ENCODE results near the gene ZNF549. TPM values are rescaled to one million over a fixed set of nuclear protein-coding genes. Genes with fewer than 3 reads are reported as not detected.

The ZNF549 gene
- total RNA-seq, 2 donors from 2014 or later: 5.7 to 8.3 TPM

DNA sequence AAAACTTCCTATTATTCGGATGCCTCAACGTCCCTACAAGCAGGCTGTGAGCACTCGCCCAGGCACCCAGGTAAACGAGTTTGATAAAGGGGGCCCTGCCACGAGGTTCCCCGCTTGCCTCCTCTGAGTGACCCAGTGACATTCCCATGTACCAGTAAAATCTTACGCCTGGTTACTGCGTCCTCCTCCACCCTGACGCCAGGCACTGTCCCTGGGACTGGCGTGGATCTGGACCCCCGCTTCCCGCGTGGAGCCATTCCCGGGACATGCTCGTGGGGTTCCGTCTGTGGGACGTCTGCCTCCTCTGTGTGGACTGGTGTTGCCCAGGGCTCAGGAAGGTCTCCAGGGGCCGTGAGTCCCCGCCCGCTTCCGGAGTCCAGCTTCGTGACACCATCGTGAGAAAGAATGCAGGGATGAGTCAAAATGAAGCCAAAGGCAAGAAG lies 32.9 kb downstream of the ZNF549 start:
- no peak overlapping the region for H3K27ac ChIP-seq
- DNase-seq (ENCODE audit: low spot score) (no peak), ATAC-seq (ENCODE audit: insufficient number of reproducible peaks, low FRiP score, low read depth) (no peak)
- no peaks in the 10 kb centered on the region for H3K27me3 ChIP-seq (replicated peaks; ENCODE audit: insufficient read depth)
- H3K9me3 ChIP-seq: peaks cover 19% of the 10 kb centered on the region
- peaks cover 5 to 20% of the 10 kb centered on the region in 2 donors for H3K4me1 ChIP-seq (ENCODE audit: control insufficient read depth in 1 of 2, low read depth in 2 of 2)
- H3K36me3 ChIP-seq: peaks cover 15% of the 10 kb centered on the region
- TF ChIP-seq, protein P1, sequence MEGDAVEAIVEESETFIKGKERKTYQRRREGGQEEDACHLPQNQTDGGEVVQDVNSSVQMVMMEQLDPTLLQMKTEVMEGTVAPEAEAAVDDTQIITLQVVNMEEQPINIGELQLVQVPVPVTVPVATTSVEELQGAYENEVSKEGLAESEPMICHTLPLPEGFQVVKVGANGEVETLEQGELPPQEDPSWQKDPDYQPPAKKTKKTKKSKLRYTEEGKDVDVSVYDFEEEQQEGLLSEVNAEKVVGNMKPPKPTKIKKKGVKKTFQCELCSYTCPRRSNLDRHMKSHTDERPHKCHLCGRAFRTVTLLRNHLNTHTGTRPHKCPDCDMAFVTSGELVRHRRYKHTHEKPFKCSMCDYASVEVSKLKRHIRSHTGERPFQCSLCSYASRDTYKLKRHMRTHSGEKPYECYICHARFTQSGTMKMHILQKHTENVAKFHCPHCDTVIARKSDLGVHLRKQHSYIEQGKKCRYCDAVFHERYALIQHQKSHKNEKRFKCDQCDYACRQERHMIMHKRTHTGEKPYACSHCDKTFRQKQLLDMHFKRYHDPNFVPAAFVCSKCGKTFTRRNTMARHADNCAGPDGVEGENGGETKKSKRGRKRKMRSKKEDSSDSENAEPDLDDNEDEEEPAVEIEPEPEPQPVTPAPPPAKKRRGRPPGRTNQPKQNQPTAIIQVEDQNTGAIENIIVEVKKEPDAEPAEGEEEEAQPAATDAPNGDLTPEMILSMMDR (IDR thresholded peaks at IDR 0.05): no peak
- H3K4me3 ChIP-seq: peak overlapping the region; percentile 74

GRCh38 chr19:57563547-57563946 lies 36.4 kb downstream of the ZNF549 start:
- TF ChIP-seq, protein P1 (IDR thresholded peaks at IDR 0.05): no peak
- H3K4me1 ChIP-seq (ENCODE audit: control insufficient read depth in 1 of 2, low read depth in 2 of 2): peaks cover 4 to 16% of the 10 kb centered on the region in 2 donors
- ATAC-seq (ENCODE audit: insufficient number of reproducible peaks, low FRiP score, low read depth) (no peak), DNase-seq (ENCODE audit: low spot score) (no peak)
- H3K4me3 ChIP-seq: no peak overlapping the region
- no peaks in the 10 kb centered on the region for H3K36me3 ChIP-seq
- H3K27me3 ChIP-seq (replicated peaks; ENCODE audit: insufficient read depth): no peaks in the 10 kb centered on the region
- no peak overlapping the region for H3K27ac ChIP-seq
- peaks cover 46% of the 10 kb centered on the region for H3K9me3 ChIP-seq

- TF ChIP-seq, protein P1 (IDR thresholded peaks at IDR 0.05): no peak
- ATAC-seq (ENCODE audit: insufficient number of reproducible peaks, low FRiP score, low read depth): no peak
- H3K27ac ChIP-seq: no peak overlapping the region
- no peaks in the 10 kb centered on the region for H3K36me3 ChIP-seq
- DNase-seq (ENCODE audit: low spot score): no peak
- no peak overlapping the region for H3K4me3 ChIP-seq
- H3K27me3 ChIP-seq (replicated peaks; ENCODE audit: insufficient read depth): no peaks in the 10 kb centered on the region
- H3K4me1 ChIP-seq (ENCODE audit: control insufficient read depth in 1 of 2, low read depth in 2 of 2): no peaks in the 10 kb centered on the region
- H3K9me3 ChIP-seq: peaks cover 75% of the 10 kb centered on the region
Measured at GRCh38 chr19:57566396-57567265, 39.5 kb downstream of the ZNF549 start.

DNA sequence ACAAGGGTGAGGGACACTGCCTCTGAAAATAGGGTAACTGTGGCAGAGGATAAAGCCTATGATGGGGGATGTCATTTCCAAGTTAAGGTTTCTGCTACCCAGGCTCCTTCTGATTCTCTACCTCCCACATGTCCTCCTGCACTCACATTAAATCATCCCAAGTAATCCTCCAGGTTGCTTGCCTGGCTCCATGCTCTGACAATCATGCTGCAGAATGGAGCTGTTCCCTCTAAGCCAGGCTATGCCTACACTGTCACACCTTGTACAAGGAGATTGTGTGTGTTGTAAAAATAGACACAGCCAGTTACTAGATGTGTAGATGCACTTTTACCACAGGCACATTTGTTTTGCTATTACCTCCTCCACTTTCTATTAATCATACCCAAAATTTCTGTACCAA lies 43.6 kb downstream of the ZNF549 start:
- Histone ChIP-seq H3K4me1 (ENCODE audit: control insufficient read depth in 1 of 2, low read depth in 2 of 2) (no peaks in the 10 kb centered on the region), H3K27me3 (replicated peaks; ENCODE audit: insufficient read depth) (no peaks in the 10 kb centered on the region), H3K36me3 (peaks cover 36% of the 10 kb centered on the region), H3K9me3 (peaks cover 98% of the 10 kb centered on the region), H3K4me3 (no peak overlapping the region), H3K27ac (no peak overlapping the region)
- DNase-seq (ENCODE audit: low spot score) (no peak), ATAC-seq (ENCODE audit: insufficient number of reproducible peaks, low FRiP score, low read depth) (no peak)
- TF ChIP-seq, protein P1 (IDR thresholded peaks at IDR 0.05): no peak

- Histone ChIP-seq H3K9me3 (peaks cover 88% of the 10 kb centered on the region), H3K36me3 (peaks cover 45% of the 10 kb centered on the region), H3K4me1 (ENCODE audit: control insufficient read depth in 1 of 2, low read depth in 2 of 2) (no peaks in the 10 kb centered on the region), H3K27ac (no peak overlapping the region), H3K4me3 (no peak overlapping the region), H3K27me3 (replicated peaks; ENCODE audit: insufficient read depth) (no peaks in the 10 kb centered on the region)
- TF ChIP-seq, protein P1 (IDR thresholded peaks at IDR 0.05): no peak
- ATAC-seq (ENCODE audit: insufficient number of reproducible peaks, low FRiP score, low read depth) (no peak), DNase-seq (ENCODE audit: low spot score) (no peak)
Measured at GRCh38 chr19:57572415-57572947, 45.3 kb downstream of the ZNF549 start.
